Activated T-helper 2 cell treated with anti-CD3 and anti-CD28 coated beads, Interferon-gamma antibody, Interleukin-2, Interleukin-4, amounts not matched to agents 10 μg/mL and 5 μg/mL and 100 μg/mL, durations not matched to agents 14 hours and 24 hours and 36 hours (primary cell): ENCODE data around the gene ELP6. TPM values are rescaled to one million over a fixed set of nuclear protein-coding genes. Genes with fewer than 3 reads are reported as not detected.

Experiments
- total RNA-seq: library from RNA; stranded (reverse); gene quantifications from 2 replicates; pipeline ENCODE4 v1.2.3, GENCODE V29; 2022

Gene ELP6
- total RNA-seq, 1 donor from 2014 or later = 44.0 TPM

Other genes starting within 250 kb of the ELP6 start
- 3.5 and 4.4 TPM in 2 replicates for gene KIF9, start 230.9 kb downstream of the ELP6 start, total RNA-seq
- gene KLHL18, start 230.8 kb downstream of the ELP6 start, total RNA-seq = 35.7 and 40.9 TPM in 2 replicates
- gene PTPN23, start 132.7 kb downstream of the ELP6 start, total RNA-seq = 35.7 and 38.3 TPM in 2 replicates
- gene SCAP, start 37.8 kb downstream of the ELP6 start, total RNA-seq = 79.6 and 83.9 TPM in 2 replicates
- 1.1 and 1.7 TPM in 2 replicates for gene CSPG5, start 65.2 kb upstream of the ELP6 start, total RNA-seq